Measurements from ENCODE around the gene SLC4A1AP.

Gene SLC4A1AP

GRCh38 chr2:27721335-27721734 lies 57.6 kb downstream of the SLC4A1AP start:
- no peak for DNase-seq (ENCODE audit: low read depth)

- no peak for DNase-seq (ENCODE audit: low read depth)
These were observed 58.3 kb downstream of the SLC4A1AP start for GRCh38 chr2:27721884-27722485.

GRCh38 chr2:27723372-27724144 lies 59.9 kb downstream of the SLC4A1AP start:
- DNase-seq (ENCODE audit: low read depth): no peak

GRCh38 chr2:27724191-27724590 lies 60.5 kb downstream of the SLC4A1AP start:
- no peak for DNase-seq (ENCODE audit: low read depth)

GRCh38 chr2:27724905-27725701 lies 61.4 kb downstream of the SLC4A1AP start:
- DNase-seq (ENCODE audit: low read depth): no peak

GRCh38 chr2:27727257-27727656 lies 63.6 kb downstream of the SLC4A1AP start:
- no peak for DNase-seq (ENCODE audit: low read depth)

- no peak for DNase-seq (ENCODE audit: low read depth)
These were observed 64.6 kb downstream of the SLC4A1AP start for GRCh38 chr2:27728081-27728858.

- DNase-seq (ENCODE audit: low read depth): no peak
These were observed 65.5 kb downstream of the SLC4A1AP start for GRCh38 chr2:27729198-27729597.

GRCh38 chr2:27729614-27730013 lies 65.9 kb downstream of the SLC4A1AP start:
- DNase-seq (ENCODE audit: low read depth): no peak

GRCh38 chr2:27730261-27730662 lies 66.6 kb downstream of the SLC4A1AP start:
- no peak for DNase-seq (ENCODE audit: low read depth)

GRCh38 chr2:27730980-27731691 lies 67.4 kb downstream of the SLC4A1AP start:
- DNase-seq (ENCODE audit: low read depth): no peak

GRCh38 chr2:27734305-27734704 lies 70.6 kb downstream of the SLC4A1AP start:
- no peak for DNase-seq (ENCODE audit: low read depth)

- peak; percentile 44 for DNase-seq (ENCODE audit: low read depth)
These were observed 71.7 kb downstream of the SLC4A1AP start for GRCh38 chr2:27735263-27735904.

- no peak for DNase-seq (ENCODE audit: low read depth)
These were observed 72.6 kb downstream of the SLC4A1AP start for GRCh38 chr2:27736031-27736889.

GRCh38 chr2:27736890-27737204 lies 73.2 kb downstream of the SLC4A1AP start:
- DNase-seq (ENCODE audit: low read depth): no peak

GRCh38 chr2:27737676-27738348 lies 74.1 kb downstream of the SLC4A1AP start:
- DNase-seq (ENCODE audit: low read depth): no peak

GRCh38 chr2:27738349-27739057 lies 74.8 kb downstream of the SLC4A1AP start:
- no peak for DNase-seq (ENCODE audit: low read depth)

GRCh38 chr2:27739058-27739373 lies 75.3 kb downstream of the SLC4A1AP start:
- no peak for DNase-seq (ENCODE audit: low read depth)

GRCh38 chr2:27741673-27742072 lies 78.0 kb downstream of the SLC4A1AP start:
- DNase-seq (ENCODE audit: low read depth): no peak

Data from stimulated activated CD8-positive, alpha-beta memory T cell treated with anti-CD3 and anti-CD28 coated beads, Interleukin-4, amount 100 ng/mL, for 24 hours (primary cell).